HG02623 (cell line): ENCODE results near the gene SECISBP2.

ENCODE experiments used
- ATAC-seq: cut with Tn5 transposase; IDR thresholded peaks from one replicate; pipeline ENCODE4 v1.9.1; 2021; ENCODE audit warnings: moderate library complexity; ENCODE audit not compliant: unreplicated experiment

The SECISBP2 gene

DNA sequence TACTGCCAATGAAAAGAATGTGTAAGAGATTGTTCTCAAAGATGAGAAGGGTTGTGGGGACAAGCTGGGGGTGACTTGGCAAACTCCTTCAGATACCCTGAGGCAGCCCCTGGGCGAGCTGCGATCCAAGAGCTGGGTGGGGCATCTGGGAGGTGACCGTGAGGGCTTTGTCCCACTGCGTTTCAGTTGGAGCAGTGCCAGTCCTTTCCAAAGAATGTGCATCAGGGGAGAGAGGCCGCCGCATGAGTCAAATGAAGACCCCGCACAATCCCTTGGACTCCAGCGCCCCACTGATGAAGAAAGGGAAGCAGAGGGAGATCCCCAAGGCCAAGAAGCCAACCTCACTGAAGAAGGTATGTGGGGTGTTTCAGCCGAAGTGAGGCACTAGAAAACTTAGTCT, 28.4 kb downstream of the SECISBP2 start:
- ATAC-seq: no peak

DNA sequence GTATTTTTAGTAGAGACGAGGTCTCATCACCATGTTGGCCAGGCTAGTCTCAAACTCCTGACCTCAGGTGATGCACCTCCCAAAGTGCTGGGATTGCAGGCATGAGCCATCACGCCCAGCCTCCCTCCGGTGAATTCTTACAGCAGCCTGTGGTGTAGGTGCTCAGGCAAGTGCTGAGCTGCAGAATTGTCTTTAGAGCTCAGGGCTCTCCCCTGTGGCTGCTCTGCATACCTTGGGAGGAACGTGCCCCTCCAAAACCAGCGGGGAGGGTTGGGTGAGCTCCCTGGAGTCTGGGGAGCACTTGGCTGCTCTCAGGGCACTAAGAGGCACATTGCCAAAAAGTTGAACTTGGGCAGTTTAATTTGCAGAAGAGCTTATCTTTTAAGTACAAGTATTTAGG, 29.4 kb downstream of the SECISBP2 start:
- no peak for ATAC-seq

DNA sequence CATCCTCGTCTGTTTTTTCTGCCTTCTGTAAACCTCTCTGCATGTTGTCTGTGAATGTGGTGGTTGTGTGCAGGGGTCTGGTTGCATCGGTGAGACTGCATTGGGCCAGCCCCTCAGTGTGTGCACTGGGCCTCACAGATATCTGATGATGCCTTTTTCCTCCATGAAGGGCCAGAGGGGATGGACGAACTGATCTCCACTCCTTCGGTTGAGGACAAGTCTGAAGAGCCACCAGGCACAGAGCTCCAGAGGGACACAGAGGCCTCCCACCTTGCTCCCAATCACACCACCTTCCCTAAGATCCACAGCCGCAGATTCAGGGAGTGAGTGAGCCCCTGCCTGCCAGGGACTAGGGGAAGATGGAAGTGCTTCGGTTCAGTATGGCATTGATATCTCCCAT, 31.3 kb downstream of the SECISBP2 start:
- ATAC-seq: no peak

DNA sequence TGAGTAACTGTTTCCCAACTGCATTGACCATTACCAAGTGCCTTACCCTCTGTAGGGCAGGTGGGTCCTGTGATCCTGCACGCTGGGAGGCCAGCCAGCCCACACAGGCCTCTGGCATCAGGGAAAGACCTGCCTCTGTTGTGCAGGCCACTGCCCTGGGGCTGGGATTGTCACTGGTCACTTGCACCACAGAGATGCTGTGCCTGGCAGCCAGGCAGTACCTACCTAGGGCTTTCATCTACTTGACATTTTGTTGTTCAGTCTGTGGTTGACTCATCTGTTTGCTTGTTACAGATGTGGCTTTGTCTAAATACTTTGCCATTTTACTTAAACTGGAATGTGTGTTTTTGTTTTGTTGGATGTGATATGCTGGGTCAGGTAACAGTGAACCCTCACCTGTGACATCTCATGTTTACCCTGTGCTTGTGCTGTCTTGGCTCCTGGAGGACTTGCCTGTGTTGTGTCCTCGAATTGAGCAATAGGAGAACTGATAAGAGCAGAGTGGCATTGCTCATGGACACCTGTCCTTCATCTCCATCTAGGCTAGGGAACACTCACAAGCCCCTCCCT, 32.8 kb downstream of the SECISBP2 start:
- no peak for ATAC-seq

DNA sequence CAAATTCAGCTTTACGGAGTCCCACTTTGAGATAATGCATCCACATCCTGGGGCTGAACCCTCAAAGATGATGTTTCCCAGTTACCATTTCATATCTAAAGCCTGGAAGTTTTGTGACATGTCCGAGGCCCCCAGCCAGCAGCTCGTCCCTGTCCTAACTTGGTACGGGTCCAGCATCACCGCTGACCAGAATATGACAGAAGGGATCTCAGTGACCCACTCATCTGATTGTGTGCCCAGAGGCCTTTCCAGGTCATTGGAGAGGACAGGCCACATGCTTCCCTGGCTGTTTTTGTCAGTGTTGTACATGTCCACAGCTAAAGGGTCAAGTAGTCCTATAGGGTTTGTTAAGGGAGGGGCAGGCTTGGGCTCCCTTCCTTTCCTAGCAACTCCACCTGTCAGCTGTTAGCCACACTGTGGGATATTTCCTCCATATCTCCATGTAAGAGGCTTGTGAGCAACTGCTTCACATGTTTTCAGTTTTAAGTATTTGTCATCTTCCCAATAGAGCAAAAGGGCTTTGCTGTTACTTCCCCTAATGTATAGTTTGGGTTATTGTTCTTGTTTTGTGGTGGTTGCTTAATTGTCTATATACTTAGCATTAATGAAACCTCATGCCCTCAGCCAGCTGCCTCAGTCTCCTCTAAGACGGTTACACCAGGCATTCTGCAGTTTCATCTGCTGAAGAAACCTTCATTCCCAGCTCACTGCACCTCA, 33.4 kb downstream of the SECISBP2 start:
- ATAC-seq: no peak

DNA sequence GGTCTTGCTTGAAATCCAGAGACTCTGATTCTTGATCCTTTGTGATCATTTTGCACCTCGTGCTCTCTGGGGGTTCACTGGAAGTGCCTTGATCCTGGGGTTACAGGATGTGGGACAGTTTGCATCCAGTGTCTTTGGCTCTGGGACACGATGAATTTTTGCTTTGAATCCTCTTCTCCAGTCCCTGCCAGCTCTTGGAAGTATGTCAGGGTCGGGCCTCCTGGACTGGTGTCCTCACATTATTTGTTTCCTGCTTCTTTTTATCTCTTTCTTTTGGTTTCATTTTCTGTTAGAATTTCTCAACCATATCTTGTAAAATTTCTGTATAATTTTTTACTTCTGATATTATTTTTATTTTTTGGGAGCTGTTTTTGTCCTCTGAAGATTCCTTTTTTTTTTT, 34.2 kb downstream of the SECISBP2 start:
- ATAC-seq: no peak

DNA sequence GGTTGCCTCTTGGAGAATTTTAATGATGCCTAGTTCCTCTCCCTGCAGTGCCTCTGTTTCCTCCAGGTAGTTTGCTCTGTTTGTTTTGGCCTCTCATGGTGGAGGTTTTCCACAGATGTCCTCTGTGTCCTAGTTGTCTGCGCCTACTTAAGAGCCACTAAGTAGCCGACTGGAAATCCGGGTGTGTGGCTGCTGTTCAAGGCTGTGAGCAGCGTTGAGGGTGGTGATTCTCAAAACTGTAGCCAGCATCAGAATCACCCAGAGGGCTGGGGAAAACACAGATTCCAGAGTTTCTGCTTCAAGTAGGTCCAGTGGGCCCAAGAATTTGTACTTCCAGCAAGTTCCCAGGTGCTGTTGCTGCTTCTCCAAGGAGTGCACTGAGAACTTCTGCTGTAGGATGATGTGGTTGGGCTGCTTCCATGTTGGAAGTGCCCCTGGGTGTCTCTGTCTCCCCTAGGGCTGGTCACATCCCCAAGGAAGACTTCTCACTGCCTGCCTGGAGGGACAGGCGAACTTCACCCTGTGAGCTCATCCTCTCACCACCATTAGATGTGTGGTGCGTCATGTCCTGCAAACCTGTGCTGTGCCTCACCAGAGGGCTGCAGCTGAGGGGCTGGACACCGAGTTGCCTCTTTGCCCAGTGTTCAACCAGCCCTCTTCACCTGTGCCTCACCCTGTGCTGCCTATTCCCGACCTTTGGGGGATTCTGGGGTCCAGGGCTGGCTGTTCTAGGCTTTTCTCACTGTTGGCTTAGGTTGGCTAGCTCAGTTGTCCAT, 34.8 kb downstream of the SECISBP2 start:
- no peak for ATAC-seq

DNA sequence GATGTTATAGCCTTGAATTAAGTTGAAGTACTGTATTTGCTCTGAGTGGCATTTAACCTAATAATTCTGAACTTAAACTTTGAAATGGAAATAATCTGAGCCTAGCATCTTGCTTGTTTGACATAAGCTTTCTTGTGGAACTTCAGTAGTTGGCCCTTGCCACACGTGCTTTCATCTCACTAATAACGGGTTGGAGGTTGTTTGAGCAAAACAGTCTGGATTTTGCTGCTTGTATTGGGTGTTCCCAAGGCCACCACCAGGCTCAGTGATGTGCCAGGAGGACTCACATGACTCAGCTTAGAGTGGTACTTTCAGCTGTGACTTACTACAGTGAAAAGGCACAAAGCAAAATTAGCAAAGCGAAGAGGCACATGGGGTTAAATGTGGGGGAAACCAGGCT, 35.7 kb downstream of the SECISBP2 start:
- no peak for ATAC-seq

DNA sequence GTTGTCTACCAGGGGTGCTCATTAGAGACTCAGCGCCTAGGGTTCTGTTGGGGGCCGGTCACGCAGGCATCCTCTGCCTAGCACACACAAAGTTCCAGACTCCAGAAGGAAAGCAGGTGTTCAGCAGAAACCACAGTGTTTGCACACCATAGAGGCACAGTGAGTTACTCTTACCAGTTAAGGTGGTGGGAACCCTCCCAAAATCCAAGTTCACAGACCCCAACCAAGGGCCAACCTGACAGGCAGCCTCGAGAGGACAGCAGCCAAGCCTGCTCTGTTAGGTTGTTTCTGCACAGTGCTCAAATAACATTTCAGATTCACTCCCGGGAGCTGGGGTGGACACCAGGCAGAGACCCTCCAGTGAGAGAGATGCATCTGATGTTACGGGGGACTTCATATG, 36.2 kb downstream of the SECISBP2 start:
- ATAC-seq: no peak

DNA sequence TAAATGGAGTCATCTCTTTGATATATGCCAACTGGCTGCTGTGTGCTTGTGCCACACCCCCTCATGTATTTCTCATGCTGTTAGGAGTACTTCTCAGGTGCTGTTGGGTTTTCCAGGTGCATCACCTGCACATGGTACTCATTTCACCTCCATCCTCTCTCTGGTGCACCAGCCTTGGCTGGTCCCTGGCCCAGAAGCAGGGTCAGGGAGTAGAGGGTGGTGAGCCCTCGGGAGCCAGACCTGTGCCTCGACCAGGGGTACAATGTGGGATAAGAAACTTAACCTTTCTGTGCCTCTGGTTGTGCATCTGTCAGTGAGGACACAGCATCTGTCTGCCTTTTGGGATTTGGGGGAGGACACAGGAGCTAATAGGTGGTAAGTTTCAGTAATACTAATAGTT, 38.5 kb downstream of the SECISBP2 start:
- no peak for ATAC-seq

DNA sequence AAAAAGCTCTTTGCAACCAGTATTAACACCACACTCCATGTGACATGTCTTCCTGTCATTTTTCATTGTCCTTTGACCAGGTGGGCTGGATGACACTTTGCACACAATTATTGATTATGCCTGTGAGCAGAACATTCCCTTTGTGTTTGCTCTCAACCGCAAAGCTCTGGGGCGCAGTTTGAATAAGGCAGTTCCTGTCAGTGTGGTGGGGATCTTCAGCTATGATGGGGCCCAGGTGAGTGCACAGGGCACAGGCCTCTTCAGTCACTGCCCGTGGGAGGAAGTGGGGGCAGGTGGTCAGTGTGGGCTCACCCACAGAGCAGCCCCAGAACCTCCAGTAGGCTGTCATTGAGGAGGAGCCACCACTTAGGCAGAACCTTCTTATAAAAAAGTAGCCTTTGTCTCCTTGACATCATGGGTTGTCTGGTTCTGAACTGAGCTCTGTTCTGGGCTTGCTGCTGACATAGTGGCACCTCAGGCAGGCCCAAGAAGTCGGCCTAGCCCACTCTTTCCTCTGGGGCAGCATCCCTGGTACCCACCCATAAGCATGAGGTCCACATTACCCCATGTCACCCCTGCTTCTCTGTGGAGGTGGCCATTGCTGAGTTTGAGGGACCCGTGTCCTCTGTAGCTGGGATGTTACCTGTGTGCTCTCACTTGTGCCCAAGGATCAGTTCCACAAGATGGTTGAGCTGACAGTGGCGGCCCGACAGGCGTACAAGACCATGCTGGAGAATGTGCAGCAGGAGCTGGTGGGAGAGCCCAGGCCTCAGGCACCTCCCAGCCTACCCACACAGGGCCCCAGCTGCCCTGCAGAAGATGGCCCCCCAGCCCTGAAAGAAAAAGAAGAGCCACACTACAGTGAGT, 39.3 kb downstream of the SECISBP2 start:
- ATAC-seq: no peak

DNA sequence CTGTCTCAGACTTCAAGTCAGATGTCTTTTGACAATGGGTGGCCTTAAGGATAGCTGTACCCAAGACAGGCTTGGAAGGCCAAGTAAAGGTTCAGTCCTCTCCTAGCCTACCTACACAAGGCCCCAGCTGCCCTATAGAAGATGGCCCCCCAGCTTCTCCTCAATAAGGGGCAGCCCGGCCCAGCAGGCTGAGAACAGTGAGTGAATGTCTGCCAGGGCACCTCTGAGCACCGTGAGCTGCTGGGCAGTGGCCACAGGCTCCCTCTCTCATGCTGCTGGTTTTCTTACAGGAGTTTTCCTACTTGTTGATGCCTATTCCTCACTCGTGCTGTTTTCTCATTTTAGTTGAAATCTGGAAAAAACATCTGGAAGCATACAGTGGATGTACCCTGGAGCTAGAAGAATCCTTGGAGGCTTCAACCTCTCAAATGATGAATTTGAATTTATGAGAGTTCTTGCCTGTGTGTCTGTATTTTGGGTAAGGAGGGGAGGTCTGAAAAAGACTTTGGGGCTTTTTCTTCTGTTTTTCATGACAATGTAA, 40.1 kb downstream of the SECISBP2 start:
- ATAC-seq: no peak

DNA sequence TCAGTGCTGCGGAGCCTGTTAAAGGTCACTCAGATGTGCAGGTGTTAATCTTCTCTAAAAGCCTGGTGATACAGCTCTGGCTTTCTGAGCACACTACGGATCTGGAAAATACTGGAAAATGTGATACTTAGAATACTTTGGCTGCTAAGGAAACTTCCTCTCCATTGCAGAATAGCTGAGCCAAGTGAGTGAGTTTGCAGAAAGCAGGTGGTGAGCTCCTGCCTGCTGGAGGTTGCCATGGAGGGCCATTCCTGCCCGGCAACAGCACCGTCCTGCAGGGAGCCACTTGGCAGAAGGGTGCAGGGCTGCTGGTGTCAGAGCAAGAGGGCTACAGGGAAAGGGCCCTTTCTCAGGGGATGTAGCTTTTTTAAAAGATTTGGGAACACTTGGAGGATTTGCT, 40.7 kb downstream of the SECISBP2 start:
- ATAC-seq: no peak

DNA sequence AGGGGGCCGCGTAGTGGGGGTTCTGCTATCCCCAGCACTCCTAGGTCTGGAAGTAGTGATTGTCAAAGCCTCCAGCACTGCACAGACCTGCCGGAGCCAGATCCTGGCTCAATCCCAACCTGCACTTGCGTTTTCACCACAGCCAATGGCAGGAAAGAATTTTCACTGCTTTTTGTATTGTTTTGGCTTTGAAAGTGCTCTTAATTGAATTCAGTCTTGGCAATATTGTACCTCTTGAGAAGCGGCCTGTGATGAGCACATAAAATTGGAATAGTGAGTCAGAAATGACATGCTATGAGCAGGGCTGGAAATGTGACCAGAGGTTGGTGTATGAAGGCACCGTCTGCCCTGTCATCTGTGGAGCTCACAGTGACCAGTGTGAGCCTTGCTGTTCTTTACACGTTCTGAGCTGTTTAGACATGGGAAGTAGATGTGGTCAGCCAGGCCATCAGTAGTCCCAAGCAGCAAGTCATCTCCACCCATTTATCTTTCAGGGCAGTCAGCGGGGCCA, 41.5 kb downstream of the SECISBP2 start:
- ATAC-seq: no peak

DNA sequence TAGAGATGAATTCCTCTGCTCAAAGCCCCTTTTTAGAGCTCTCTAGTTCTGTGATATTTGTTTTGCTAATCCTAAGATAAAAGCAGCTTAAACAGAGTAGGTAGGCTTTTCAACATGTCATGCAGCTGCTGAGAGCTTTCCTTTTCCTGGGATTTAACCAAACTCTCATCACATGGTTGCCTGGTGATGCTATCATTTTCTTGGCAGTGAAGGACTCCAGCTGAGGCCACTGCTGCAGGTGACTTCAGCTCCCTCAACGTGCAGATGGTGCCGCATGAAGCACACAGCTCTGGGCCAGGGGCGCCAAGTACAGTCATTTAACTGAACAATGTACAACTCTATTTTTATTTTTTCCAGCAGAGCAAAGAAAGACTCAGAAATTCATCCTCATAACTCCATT, 42.2 kb downstream of the SECISBP2 start:
- ATAC-seq: no peak

DNA sequence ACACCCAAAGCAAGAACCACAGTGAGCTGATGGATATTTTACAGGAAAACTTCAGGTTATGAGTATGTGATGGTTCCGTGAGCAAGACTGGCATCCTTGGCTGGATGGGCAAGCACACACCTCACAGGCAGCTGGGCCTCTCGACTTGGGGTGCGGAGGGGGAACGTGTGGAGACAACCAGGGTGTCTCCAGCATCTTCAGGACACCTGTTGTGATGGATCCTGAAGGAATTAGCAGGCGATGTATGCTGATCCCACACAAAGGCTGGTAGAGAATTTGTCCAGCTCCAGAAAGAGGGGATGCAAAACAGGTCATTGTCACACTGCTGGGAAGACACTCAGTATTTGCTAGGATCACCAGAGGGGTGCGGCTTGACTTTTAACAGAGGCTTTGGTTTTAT, 42.7 kb downstream of the SECISBP2 start:
- no peak for ATAC-seq

DNA sequence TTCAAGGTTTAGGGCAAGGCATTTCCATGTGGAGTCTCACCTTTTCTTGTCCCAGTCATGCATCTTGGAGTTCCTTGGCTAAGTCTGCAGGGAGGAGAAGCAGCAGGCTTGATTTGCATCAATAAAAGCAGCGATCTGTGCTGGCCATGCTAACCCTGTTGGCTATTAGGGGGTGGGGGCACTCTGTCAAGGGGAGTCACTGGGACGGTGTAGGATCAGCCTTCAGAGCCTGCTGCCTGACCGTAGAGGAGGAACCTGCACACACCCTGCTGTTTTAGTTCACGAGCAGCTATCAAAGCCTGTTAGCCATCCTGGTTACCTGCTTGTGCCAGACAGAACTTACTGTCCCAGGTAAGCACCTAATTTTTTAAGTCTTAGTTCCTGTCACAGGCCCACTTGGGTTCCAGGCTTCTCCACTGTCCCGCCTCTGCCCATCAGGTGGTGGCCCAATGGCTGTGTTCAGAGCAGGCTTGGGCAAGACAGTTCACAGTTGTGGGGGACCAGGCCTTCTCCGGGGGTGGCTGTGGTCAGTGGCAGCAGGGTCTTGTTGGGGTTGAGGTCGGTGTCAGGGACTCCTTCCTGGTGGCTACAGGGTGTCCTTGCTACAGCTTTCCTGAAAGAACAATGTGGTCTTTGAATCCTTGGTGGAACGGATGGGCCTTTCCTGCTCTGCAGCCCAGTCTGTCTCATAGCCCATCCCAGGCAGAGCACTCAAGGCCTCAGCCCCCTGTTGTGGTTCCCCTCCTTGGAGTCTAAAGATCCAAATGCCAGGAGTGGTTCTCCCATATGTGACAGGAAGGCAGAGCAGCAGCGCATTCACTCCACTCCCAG, 43.7 kb downstream of the SECISBP2 start:
- no peak for ATAC-seq

DNA sequence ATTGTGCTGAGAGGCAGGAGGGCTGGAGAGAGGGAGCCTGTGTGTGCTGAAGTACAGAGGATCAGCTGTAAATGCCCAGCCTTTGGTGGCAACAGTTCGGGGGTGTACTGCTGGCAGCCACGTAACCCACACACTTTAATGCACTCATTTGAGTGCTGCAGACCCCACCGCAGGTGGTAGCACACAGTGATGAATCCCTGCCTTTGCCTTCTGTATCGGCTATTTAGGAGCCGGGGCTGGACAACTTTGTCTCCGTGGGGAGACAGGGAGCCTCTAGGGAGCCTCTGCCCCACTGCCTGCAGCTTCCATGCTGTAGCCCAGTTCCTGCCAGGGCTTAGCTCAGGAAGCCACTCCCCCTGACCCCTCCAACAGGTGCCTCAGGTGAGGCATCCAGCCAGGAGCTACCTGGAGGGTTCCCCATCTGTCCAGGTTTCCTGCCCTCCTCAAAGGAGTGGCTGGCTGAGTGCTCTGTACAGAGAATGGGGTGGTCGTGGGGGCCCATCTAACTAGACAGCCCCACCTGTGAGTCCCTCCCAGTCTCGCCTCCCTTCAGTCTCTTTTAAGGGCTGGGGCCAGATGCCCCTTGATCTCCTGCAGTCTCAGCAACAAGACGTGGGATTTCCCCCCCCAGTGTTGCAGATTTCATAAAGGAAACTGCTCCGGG, 44.5 kb downstream of the SECISBP2 start:
- ATAC-seq: no peak

DNA sequence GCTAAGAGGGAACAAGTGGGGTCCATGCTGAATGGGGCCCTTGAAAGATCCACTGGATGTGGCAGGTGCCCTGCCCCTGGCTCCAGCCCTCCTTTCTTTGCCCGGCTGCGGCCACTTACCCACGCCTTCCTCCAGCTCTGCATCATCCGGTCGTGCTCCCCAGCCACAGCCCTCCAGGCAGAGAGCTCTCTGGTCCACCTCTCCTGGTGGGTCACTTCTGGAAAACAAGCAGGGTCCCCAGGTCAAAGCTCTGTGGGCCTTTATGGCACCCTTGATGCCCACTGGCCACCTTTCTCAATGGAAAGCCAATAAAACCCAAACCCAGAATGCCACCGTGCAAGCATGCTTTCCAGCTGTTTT, 45.0 kb downstream of the SECISBP2 start:
- ATAC-seq: no peak
